ENCODE measurements around the gene MXD4. TPM values are rescaled to one million over a fixed set of nuclear protein-coding genes. Genes with fewer than 3 reads are reported as not detected.

Gene MXD4
- polyA plus RNA-seq, 1 of the 3 experiments (the other 2 are of a cell fraction), result 38.6 TPM

- no peak for TF ChIP-seq MEF2A (IDR thresholded peaks at IDR 0.05; ENCODE audit: borderline replicate concordance, low read depth)
- no peak for TF ChIP-seq MXI1 (IDR thresholded peaks at IDR 0.05; ENCODE audit: low read depth, low read length)
- no peak for TF ChIP-seq GABPA (IDR thresholded peaks at IDR 0.05; ENCODE audit: low read depth)
- no peak for TF ChIP-seq ZBTB33 (IDR thresholded peaks at IDR 0.05; ENCODE audit: borderline replicate concordance, low read depth)
- TF ChIP-seq NFIC (IDR thresholded peaks at IDR 0.05; ENCODE audit: borderline replicate concordance), result no peak
- TF ChIP-seq NRF1 (IDR thresholded peaks at IDR 0.05; ENCODE audit: low read depth, low read length), result no peak
Observed at GRCh38 chr4:2255501-2256155, 6.3 kb downstream of the MXD4 start (continued).

GRCh38 chr4:2254665-2255500, 7.0 kb downstream of the MXD4 start:
- H3K4me3 ChIP-seq (ENCODE audit: low read depth in 2 of 2, low read length in 1 of 2), result no peak overlapping the region
- peaks cover 0 to 44% of the 10 kb centered on the region in 2 experiments; a peak in 1 of 4 replicates for H3K4me1 ChIP-seq (ENCODE audit: control insufficient read depth in 1 of 2, insufficient read depth in 2 of 2, low read depth in 1 of 2, low read length in 1 of 2)
- TF ChIP-seq MXI1 (IDR thresholded peaks at IDR 0.05; ENCODE audit: low read depth, low read length) (no peak), PBX3 (IDR thresholded peaks at IDR 0.05) (no peak)
- H3K9me2 ChIP-seq, result no peaks in the 10 kb centered on the region
- H3K9me3 ChIP-seq, result no peaks in the 10 kb centered on the region
- no peak overlapping the region for H3K9ac ChIP-seq
- H2AFZ ChIP-seq (ENCODE audit: low read depth), result no peak overlapping the region
- no peak overlapping the region for H3K4me2 ChIP-seq
- DNase-seq, result peak; percentile 23
- H4K20me1 ChIP-seq (ENCODE audit: insufficient read depth), result peaks cover 71% of the 10 kb centered on the region
- H3K79me2 ChIP-seq (ENCODE audit: insufficient read depth), result peaks cover 33% of the 10 kb centered on the region
- no peak overlapping the region for H3K27ac ChIP-seq (ENCODE audit: low read depth in 2 of 2, low read length in 1 of 2)
- ChIA-PET POLR2A (no interaction called here), CTCF (interaction anchor here (0.8 kb wide), 1 partner anchor 35 kb away, joined by 3 read pairs; no protein-coding TSS in a partner anchor)
- no peaks in the 10 kb centered on the region for H3K27me3 ChIP-seq (ENCODE audit: insufficient read depth)
- H3K36me3 ChIP-seq (replicated peaks in 1 of 2; ENCODE audit: control insufficient read depth in 1 of 2, insufficient read depth in 2 of 2, low read length in 1 of 2), result peaks cover 0 to 64% of the 10 kb centered on the region in 2 experiments
- WGBS (ENCODE audit: low lambda C conversion rate), result 89% methylated on average over 22 of the region's 32 CpGs
- H3F3A ChIP-seq (replicated peaks; ENCODE audit: insufficient read depth), result no peaks in the 10 kb centered on the region

All from SK-N-SH (cell line).